Activated T-helper 1 cell treated with Interleukin-2 at 50 U/mL for 16 hours (primary cell): ENCODE results near the gene TMEM30B.

Experiments
- DNase-seq: peaks from one replicate; pipeline ENCODE4 v3.0.0-alpha.2; 2020; ENCODE audit warnings: low read depth

Gene TMEM30B

DNA sequence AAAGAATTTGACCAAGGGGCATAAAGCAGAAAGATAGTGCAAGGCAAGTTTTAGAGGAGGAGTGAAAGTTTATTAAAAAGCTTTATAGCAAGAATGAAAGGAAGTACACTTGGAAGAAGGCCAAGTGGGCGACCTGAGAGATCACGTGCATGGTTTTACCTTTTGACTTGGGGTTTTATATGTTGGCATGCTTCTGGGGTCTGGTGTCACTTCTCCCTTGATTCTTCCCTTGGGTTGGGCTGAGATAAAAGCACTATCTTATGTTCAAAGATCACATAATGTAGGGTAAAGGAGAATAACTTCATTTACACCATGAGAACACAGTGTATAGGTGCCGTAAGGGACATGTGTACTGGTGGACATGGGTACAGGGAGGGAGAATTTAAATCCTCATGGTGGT, 17.7 kb upstream of the TMEM30B start:
- DNase-seq, result no peak

- no peak for DNase-seq
Measured at GRCh38 chr14:61297581-61297980, 16.4 kb upstream of the TMEM30B start.

- DNase-seq, result no peak
Measured at GRCh38 chr14:61296719-61297502, 15.8 kb upstream of the TMEM30B start.

DNA sequence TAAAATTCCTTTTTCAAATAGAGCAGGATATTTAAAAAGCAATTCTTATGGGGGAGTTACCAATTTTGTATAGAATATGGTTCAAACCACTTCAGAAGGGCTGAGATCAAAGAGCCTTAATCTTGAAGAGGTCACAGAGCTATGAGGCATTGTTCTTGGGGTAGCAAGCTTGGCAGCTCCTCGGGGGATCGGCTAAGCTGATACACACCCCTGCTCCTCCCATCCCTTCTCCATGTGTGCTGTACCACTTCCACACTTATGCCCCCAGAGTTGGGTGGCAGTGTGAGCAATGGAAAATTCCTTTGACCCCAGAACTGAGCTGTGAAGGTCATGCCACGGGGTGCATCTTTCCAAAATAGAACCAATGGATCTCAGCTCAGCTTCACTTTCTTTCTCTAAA, 15.0 kb upstream of the TMEM30B start:
- DNase-seq, result no peak

DNA sequence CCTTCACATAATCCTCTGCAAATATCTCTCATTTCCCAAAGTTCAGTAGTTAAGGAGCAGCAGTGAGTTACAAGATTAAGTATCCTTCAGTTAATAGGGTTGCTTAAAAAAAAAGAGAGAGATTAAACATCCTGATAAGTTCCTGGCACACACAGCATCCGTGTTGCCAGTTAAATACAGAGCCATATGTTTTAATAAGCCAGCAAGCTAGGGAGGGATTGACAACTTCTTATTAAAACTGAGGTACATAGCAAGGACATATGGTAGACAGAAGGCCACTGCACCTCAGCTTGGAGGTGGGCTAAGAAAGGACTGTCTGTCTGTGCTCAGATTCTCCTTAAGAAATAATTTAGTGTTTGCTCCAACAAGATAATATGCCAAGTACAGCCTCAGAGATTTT, 9.6 kb upstream of the TMEM30B start:
- no peak for DNase-seq

GRCh38 chr14:61288720-61289119, 7.6 kb upstream of the TMEM30B start:
- no peak for DNase-seq

GRCh38 chr14:61288228-61288627, 7.1 kb upstream of the TMEM30B start:
- no peak for DNase-seq

GRCh38 chr14:61287196-61287595, 6.1 kb upstream of the TMEM30B start:
- no peak for DNase-seq

- DNase-seq, result no peak
Measured at GRCh38 chr14:61285364-61285763, 4.2 kb upstream of the TMEM30B start.

- DNase-seq, result no peak
Measured at GRCh38 chr14:61284001-61284400, 2.9 kb upstream of the TMEM30B start.

DNA sequence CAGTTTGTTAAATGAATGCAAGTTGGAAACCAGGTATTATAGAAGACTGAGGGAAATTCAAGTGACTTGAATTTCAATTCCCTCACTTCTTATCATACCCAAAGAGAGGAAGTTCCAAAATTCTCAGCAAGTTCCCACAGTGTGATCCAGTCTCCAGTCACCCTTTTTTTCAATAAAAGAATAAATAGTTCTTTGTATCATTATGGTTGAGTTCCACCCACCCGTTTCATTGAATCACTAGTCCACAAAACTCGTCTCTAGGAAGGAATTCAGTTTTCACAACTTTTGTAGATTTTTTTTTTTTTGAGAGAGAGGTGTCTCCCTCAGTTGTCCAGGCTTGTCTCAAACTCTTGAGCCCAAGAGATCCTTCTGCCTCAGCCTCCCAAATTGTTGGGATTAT, 1.6 kb upstream of the TMEM30B start:
- no peak for DNase-seq

GRCh38 chr14:61281948-61282275, 774 bp upstream of the TMEM30B start:
- DNase-seq, result no peak

GRCh38 chr14:61280526-61281185, 482 bp downstream of the TMEM30B start:
- peak; percentile 70 for DNase-seq

GRCh38 chr14:61280092-61280525, 1.0 kb downstream of the TMEM30B start:
- peak; percentile 15 for DNase-seq

GRCh38 chr14:61279082-61279481, 2.1 kb downstream of the TMEM30B start:
- no peak for DNase-seq

- DNase-seq, result no peak
Measured at GRCh38 chr14:61277784-61278183, 3.4 kb downstream of the TMEM30B start.

DNA sequence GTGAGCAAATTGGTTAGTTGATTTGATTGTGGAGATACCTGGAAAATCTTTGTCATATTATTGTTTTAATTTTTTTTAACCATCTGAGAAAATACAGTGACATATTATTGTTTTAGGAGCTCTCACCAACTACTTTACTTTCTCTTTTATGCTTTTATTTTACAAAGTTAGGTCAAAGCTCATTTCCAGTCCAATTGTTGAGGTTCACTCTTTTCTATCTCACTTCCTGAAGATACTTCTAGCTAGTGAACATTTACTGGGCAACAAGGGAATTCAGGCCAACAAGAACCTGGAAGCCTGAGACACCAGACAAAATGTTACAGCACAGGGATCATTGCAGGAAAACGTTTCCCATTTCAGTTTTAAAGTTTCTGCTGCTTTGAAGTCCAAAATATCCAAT, 3.9 kb downstream of the TMEM30B start:
- DNase-seq, result no peak

GRCh38 chr14:61271552-61271951, 9.6 kb downstream of the TMEM30B start:
- no peak for DNase-seq

GRCh38 chr14:61270714-61271113, 10.4 kb downstream of the TMEM30B start:
- no peak for DNase-seq

DNA sequence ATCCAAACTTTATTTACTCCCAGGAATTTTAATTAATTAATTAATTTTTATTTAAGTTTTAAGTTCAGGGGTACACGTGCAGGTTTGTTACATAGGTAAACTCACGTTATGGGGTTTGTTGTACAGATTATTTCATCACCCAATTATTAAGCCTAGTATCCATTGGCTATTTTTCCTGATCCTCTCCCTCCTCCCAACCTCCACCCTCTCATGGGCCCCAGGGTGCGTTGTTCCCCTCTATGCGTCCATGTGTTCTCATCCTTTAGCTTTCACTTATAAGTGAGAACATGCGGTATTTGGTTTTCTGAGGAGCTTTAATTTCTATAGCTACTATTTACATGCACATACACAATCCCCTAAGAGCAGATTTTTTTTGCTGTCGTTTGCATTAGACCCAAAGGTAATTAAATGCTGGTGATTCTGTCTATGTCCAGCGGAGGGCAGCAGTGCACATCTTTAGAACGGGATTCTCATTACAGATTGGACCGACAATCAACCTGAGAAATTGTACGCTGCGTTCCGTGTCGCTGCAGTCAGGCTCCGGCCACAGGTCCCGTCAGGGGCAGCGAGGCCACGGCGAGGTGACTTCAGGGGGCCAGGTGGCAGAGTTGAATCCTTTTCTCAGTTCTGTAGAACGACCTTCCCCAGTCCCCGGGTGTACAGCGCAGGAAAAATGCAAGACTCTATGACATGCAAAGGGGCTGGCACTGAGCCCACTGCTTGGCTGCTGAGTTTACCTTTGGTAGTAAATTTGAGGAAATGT, 11.6 kb downstream of the TMEM30B start:
- DNase-seq, result peak; percentile 55

- no peak for DNase-seq
Measured at GRCh38 chr14:61268812-61269211, 12.3 kb downstream of the TMEM30B start.

- DNase-seq, result no peak
Measured at GRCh38 chr14:61266891-61267740, 14.0 kb downstream of the TMEM30B start.
